Tongue (tissue), 2 donors: Measurements from ENCODE around the gene NDST3. TPM values are rescaled to one million over a fixed set of nuclear protein-coding genes. Genes with fewer than 3 reads are reported as not detected.

Experiments used
- small RNA-seq: library from RNA; depleted of rRNA; stranded (forward); fragments of <200 nt; gene quantifications from one replicate; pipeline ENCODE3, GENCODE V24; 2014; ENCODE audit warnings: low replicate concordance
- total RNA-seq: library from RNA; depleted of rRNA; stranded (reverse); fragments of >200 nt; gene quantifications from one replicate; pipeline ENCODE4 v1.2.3, GENCODE V29; 2014

NDST3 gene
- total RNA-seq, 1 donor from 2014 or later = not detected

Small RNAs within 50 kb of the gene (small RNA-seq; reads per million reads assigned to genes)
- gene SNORA24 = not detected
